Measurements from ENCODE around the gene BOLL.
"Not testable (repeated sequence)": the region's sequence is repeated elsewhere in the genome, so short reads cannot be mapped to it uniquely, and the experiment has no call there.

The BOLL gene

DNA sequence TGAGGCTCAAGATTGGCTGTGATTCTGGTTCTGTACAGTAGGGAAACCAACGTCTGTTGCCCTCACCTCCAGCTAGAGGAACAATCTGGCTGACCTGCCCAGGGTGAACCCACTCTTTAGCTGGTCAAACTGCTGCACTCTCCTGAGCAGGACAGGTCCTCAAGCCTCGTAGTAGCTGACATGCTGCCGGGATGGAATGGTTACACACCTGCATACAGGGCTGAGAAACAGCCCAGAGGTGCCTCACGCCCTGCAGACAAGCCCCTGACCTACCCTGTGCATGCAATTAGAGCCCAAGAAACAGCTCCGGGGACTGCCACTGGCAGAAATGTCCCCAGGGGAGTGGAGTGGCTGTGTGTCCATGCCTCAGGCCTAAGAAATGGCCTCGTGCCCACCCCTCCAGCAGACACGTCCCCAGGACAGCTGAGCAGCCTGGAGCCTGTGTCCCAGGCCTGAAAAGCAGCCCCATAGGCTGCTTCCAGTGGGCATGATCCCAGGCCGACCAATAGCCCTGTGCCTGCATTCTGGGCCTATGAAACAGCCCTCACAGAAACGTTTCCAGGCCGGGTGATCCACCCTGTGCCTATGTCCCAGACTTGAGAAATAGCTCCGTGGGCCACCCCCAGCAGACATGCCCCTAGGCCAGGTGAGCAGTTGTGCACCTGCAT lies 25.4 kb downstream of the BOLL start:
- H3K4me3 ChIP-seq (replicated peaks; ENCODE audit: low read depth, low read length): no peak overlapping the region
- no peaks in the 10 kb centered on the region for H3K36me3 ChIP-seq (ENCODE audit: control insufficient read depth, insufficient read depth, low read length)
- TF ChIP-seq, protein P1, sequence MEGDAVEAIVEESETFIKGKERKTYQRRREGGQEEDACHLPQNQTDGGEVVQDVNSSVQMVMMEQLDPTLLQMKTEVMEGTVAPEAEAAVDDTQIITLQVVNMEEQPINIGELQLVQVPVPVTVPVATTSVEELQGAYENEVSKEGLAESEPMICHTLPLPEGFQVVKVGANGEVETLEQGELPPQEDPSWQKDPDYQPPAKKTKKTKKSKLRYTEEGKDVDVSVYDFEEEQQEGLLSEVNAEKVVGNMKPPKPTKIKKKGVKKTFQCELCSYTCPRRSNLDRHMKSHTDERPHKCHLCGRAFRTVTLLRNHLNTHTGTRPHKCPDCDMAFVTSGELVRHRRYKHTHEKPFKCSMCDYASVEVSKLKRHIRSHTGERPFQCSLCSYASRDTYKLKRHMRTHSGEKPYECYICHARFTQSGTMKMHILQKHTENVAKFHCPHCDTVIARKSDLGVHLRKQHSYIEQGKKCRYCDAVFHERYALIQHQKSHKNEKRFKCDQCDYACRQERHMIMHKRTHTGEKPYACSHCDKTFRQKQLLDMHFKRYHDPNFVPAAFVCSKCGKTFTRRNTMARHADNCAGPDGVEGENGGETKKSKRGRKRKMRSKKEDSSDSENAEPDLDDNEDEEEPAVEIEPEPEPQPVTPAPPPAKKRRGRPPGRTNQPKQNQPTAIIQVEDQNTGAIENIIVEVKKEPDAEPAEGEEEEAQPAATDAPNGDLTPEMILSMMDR (IDR thresholded peaks at IDR 0.05; ENCODE audit: insufficient read depth, low read length, poor library complexity, severe bottlenecking): no peak
- no peaks in the 10 kb centered on the region for H3K27me3 ChIP-seq (replicated peaks; ENCODE audit: control insufficient read depth, insufficient read depth, low read length)
- no peak for DNase-seq (ENCODE audit: extremely low read depth, insufficient read length)

- no peaks in the 10 kb centered on the region for H3K27me3 ChIP-seq (replicated peaks; ENCODE audit: control insufficient read depth, insufficient read depth, low read length)
- no peaks in the 10 kb centered on the region for H3K36me3 ChIP-seq (ENCODE audit: control insufficient read depth, insufficient read depth, low read length)
- TF ChIP-seq, protein P1 (IDR thresholded peaks at IDR 0.05; ENCODE audit: insufficient read depth, low read length, poor library complexity, severe bottlenecking): no peak
- no peak for DNase-seq (ENCODE audit: extremely low read depth, insufficient read length)
- H3K4me3 ChIP-seq (replicated peaks; ENCODE audit: low read depth, low read length): no peak overlapping the region
Observed at GRCh38 chr2:197759013-197759412, 26.1 kb downstream of the BOLL start.

GRCh38 chr2:197740200-197740599 lies 44.9 kb downstream of the BOLL start:
- Histone ChIP-seq H3K36me3 (ENCODE audit: control insufficient read depth, insufficient read depth, low read length) (no peaks in the 10 kb centered on the region), H3K27me3 (replicated peaks; ENCODE audit: control insufficient read depth, insufficient read depth, low read length) (no peaks in the 10 kb centered on the region), H3K4me3 (replicated peaks; ENCODE audit: low read depth, low read length) (no peak overlapping the region)
- TF ChIP-seq, protein P1 (IDR thresholded peaks at IDR 0.05; ENCODE audit: insufficient read depth, low read length, poor library complexity, severe bottlenecking): no peak
- no peak for DNase-seq (ENCODE audit: extremely low read depth, insufficient read length)

DNA sequence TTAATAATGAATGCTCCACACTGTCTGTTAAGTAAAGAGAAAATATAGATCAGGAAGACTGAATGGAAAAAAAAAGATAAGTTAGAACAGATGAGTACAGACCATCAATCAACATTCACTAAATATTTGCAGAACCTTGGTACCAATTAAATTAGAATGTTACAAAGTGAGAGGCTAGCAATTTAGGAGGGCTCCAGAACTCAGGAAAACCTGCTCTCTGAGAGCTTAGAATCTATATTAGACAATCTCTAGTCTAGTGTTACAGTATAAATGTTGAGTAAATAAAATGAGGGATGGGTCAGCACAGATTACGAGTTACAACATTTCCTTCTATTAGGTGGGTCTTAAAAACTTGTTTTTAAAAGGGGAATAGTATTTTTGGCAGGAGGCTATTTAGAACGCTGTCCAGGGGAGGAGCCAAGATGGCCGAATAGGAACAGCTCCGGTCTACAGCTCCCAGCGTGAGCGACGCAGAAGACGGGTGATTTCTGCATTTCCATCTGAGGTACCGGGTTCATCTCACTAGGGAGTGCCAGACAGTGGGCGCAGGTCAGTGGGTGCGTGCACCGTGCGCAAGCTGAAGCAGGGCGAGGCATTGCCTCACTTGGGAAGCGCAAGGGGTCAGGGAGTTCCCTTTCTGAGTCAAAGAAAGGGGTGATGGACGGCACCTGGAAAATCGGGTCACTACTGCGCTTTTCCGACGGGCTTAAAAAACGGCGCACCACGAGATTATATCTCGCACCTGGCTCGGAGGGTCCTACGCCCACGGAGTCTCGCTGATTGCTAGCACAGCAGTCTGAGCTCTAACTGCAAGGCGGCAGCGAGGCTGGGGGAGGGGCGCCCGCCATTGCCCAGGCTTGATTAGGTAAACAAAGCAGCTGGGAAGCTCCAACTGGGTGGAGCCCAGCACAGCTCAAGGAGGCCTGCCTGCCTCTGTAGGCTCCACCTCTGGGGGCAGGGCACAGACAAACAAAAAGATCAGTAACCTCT lies 56.3 kb downstream of the BOLL start:
- not testable (repeated sequence) for H3K4me3 ChIP-seq (replicated peaks; ENCODE audit: low read depth, low read length); DNase-seq (ENCODE audit: extremely low read depth, insufficient read length); H3K27me3 ChIP-seq (replicated peaks; ENCODE audit: control insufficient read depth, insufficient read depth, low read length); H3K36me3 ChIP-seq (ENCODE audit: control insufficient read depth, insufficient read depth, low read length)

- DNase-seq (ENCODE audit: extremely low read depth, insufficient read length): no peak
- Histone ChIP-seq H3K4me3 (replicated peaks; ENCODE audit: low read depth, low read length) (no peak overlapping the region), H3K36me3 (ENCODE audit: control insufficient read depth, insufficient read depth, low read length) (no peaks in the 10 kb centered on the region), H3K27me3 (replicated peaks; ENCODE audit: control insufficient read depth, insufficient read depth, low read length) (no peaks in the 10 kb centered on the region)
- TF ChIP-seq, protein P1 (IDR thresholded peaks at IDR 0.05; ENCODE audit: insufficient read depth, low read length, poor library complexity, severe bottlenecking): no peak
Observed at GRCh38 chr2:197727011-197727410, 58.1 kb downstream of the BOLL start.

GRCh38 chr2:197717863-197718262 lies 67.3 kb downstream of the BOLL start:
- no peak for DNase-seq (ENCODE audit: extremely low read depth, insufficient read length)
- Histone ChIP-seq H3K36me3 (ENCODE audit: control insufficient read depth, insufficient read depth, low read length) (no peaks in the 10 kb centered on the region), H3K27me3 (replicated peaks; ENCODE audit: control insufficient read depth, insufficient read depth, low read length) (no peaks in the 10 kb centered on the region), H3K4me3 (replicated peaks; ENCODE audit: low read depth, low read length) (no peak overlapping the region)
- TF ChIP-seq, protein P1 (IDR thresholded peaks at IDR 0.05; ENCODE audit: insufficient read depth, low read length, poor library complexity, severe bottlenecking): no peak
